Activated naive CD4-positive, alpha-beta T cell (primary cell): ENCODE data around the gene MBTPS1.

Experiments
- DNase-seq, 4 experiments: peaks; one replicate each; lab custom pipeline; 2025; lab: John Stamatoyannopoulos, UW

Gene MBTPS1

DNA sequence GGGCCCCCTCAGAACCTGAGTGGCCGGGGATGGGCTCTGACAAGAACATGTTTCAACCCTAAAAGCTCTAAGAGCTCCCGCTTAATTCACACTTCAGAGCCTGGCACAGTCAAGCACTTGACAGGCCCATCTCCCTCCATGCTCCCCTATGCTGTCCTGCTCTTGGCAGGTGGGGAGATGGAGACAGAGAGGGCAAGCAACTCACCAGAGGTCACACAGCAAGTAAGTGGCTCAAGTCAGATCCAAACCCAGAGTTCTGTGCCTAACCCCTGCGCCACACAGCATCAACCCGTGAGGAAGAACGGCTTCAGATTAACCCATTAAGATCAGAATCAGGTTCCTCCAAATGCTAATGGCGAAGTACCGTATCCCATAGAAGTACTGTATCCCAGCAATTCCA is 112.3 kb downstream of the MBTPS1 start:
- no peak for DNase-seq
